ENCODE data around the gene CYREN.
"Not testable (repeated sequence)": the region's sequence is repeated elsewhere in the genome, so short reads cannot be mapped to it uniquely, and the experiment has no call there.

CYREN gene

DNA sequence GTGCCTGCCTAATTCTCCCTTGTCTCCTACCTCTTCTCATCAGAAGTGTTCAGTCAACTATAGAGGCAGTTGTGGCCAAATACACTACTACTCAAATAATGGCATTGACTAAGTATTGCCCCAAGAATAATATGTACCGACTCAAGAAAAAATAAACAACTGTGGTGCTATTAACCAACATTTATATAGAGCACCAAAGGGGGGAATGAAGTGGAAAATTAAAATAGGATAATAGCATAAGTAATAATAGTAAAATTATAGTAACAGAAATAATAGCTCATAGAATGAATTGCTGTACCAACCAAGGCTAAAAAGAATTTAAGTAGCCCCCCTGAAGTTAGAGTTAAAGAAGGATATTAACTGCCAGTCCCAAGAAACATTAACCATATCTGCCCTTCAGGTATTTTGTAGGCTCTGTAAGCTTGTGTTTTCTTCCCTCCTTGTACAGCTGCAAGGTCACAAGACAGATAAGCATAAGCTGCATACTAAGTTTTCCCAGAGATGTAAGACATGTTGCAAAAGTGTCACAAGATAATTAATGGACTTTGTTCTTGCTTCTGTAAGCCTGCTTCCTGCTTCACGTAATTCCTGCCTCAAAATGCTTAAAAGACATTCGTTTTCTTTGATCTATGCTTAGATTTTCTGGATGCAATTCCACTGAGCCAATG is 10.9 kb upstream of the CYREN start:
- TF ChIP-seq, protein P1, sequence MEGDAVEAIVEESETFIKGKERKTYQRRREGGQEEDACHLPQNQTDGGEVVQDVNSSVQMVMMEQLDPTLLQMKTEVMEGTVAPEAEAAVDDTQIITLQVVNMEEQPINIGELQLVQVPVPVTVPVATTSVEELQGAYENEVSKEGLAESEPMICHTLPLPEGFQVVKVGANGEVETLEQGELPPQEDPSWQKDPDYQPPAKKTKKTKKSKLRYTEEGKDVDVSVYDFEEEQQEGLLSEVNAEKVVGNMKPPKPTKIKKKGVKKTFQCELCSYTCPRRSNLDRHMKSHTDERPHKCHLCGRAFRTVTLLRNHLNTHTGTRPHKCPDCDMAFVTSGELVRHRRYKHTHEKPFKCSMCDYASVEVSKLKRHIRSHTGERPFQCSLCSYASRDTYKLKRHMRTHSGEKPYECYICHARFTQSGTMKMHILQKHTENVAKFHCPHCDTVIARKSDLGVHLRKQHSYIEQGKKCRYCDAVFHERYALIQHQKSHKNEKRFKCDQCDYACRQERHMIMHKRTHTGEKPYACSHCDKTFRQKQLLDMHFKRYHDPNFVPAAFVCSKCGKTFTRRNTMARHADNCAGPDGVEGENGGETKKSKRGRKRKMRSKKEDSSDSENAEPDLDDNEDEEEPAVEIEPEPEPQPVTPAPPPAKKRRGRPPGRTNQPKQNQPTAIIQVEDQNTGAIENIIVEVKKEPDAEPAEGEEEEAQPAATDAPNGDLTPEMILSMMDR (conservative IDR thresholded peaks at IDR 0.05): no peak
- H3K27ac ChIP-seq: no peak overlapping the region

DNA sequence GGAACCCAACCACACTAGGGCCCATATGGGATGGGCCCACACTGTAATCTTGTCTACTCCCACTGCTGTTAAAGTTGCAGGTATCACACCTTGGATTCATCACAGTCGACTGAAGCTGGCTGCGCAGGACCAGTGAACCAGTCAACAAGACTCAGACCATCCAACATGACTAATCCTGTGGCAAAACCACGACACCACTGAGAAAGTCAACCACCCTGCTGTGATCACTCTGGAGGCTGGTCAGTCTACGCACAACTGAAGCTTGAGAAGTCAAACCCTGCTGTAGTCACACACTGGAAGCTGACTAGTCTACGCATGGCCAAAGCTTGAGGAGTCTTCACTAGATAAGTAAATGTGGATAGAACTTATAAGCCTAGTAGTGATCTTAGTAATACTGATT is 9.6 kb upstream of the CYREN start:
- TF ChIP-seq, protein P1 (conservative IDR thresholded peaks at IDR 0.05): no peak
- no peak overlapping the region for H3K27ac ChIP-seq

DNA sequence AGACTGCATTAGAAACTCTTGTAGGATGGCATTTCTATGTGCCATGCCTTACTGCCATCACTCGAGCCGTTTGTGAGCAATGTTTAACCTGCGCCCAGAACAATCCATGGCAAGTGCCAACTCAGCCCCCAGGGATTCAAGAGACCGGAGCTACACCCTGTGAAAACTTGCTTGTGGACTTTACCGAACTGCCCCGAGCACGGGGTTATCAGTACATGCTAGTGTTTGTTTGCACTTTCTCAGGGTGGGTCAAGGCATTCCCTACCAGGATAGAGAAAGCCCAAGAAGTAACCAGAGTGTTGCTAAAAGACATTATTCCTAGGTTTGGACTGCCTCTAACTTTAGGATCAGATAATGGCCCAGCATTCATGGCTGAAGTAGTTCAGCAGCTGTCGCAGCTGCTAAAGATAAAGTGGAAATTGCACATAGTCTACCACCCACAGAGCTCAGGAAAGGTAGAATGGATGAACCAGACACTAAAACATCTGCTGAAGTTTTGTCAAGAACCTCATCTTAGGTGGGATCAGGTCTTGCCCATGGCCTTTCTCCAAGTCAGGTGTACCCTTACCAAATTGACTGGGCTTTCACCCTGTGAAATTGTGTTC is 8.9 kb upstream of the CYREN start:
- H3K27ac ChIP-seq: no peak overlapping the region
- TF ChIP-seq, protein P1 (conservative IDR thresholded peaks at IDR 0.05): no peak

DNA sequence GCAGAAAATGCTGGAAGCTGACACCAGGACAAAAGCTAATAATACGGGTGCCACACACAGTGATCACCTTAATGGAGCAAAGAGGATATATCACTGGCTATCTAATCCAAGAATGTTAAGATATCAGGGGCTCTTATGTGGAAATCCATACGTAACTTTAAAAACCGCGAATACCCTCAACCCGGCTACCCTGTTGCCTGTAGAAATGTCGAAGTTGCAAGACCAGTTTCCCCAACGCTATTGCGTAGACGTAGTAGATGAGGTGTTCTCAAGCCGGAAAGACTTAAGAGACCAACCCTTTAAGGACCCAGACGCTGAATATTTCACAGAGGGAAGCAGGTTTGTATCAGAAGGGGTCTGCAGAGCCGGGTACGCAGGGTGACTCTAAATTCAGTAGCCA is 7.9 kb upstream of the CYREN start:
- no peak overlapping the region for H3K27ac ChIP-seq

DNA sequence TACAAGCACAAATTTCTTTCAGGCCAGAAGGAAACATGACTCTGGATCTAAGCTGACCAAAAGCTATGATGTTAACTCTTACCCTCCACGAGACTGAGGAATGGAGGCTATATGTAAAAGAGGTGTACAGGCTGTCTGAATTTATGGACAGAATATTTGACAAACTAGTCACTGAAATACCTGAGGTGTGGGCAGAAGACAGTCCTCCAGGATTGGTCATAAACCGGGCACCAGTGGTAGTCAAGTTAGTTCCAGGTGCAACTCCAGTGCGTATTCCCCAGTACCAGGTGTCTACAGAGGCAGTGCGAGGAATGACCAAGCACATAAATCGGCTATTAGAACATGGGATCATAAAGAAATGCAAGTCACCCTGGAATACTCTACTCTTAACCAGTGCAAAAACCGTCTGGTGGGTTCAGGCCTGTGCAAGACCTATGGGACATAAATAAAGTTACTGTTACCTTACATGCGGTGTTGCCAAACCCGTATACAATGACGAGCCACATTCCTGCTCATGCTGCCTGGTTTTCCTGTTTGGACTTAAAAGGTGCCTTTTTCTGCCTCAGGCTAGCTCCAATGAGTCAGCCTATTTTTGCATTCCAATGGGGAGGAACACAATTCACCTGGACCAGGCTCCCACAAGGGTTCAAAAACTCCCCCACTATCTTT is 6.7 kb upstream of the CYREN start:
- TF ChIP-seq, protein P1 (conservative IDR thresholded peaks at IDR 0.05): no peak
- no peak overlapping the region for H3K27ac ChIP-seq

More for the DNA sequence above, 7.9 kb upstream of the CYREN start:
- TF ChIP-seq, protein P1 (conservative IDR thresholded peaks at IDR 0.05): no peak

DNA sequence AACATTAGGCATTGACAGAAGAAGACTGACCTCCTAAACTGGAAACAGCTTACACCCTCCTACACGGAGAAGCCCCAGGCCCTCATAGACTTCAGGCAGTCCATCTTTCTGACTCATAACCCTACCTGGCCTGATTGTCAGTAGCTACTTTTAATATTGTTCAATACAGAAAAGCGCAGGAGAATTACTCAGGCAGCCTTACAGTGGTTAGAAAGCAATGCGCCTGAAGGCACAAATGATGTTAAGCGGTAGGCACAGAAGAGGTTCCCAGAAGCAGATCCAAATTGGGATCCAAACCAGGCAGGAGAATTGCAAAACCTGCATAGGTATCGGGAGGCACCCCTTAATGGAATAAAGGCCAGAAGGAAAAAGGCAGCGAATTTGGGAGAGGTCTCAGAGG is 5.4 kb upstream of the CYREN start:
- TF ChIP-seq, protein P1 (conservative IDR thresholded peaks at IDR 0.05): no peak
- H3K27ac ChIP-seq: no peak overlapping the region

DNA sequence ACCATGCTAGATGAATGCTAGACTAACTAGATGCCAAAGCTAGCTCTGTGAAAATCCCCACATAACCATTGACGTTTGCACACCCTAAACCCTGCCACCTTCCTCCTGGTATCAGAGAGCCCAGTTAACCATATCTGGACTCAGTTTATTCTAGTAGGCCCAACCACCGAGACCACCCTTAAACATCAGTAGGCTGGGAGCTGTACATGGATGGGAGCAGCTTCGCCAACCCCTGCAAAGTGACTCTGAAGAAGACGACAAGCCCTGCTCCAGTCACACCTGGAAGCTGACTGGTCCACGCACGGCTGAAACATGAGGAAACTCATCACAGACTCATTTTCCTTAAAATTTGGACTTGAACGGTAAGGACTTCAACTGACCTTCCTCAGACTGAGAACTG is 4.4 kb upstream of the CYREN start:
- TF ChIP-seq, protein P1 (conservative IDR thresholded peaks at IDR 0.05): no peak

DNA sequence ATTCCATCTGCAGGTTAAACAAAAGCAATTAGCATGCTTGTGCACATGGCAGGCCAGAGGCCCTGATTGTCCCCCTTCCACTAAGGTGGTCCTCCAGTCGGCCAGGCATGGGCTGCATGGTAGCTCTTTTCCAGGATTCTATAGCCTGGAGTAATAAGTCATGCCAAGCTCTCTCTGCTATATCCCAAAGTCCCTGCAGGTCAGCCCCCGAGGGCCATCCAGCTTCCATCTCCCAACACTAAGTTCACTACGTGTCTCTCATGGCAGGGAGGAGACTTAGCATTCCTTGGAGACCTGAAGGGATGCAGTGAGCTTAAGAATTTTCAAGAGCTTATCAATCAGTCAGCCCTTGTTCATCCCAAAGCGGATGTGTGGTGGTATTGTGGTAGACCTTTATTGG is 3.4 kb upstream of the CYREN start:
- not testable (repeated sequence) for H3K27ac ChIP-seq

More for the DNA sequence above, 4.4 kb upstream of the CYREN start:
- no peak overlapping the region for H3K27ac ChIP-seq

DNA sequence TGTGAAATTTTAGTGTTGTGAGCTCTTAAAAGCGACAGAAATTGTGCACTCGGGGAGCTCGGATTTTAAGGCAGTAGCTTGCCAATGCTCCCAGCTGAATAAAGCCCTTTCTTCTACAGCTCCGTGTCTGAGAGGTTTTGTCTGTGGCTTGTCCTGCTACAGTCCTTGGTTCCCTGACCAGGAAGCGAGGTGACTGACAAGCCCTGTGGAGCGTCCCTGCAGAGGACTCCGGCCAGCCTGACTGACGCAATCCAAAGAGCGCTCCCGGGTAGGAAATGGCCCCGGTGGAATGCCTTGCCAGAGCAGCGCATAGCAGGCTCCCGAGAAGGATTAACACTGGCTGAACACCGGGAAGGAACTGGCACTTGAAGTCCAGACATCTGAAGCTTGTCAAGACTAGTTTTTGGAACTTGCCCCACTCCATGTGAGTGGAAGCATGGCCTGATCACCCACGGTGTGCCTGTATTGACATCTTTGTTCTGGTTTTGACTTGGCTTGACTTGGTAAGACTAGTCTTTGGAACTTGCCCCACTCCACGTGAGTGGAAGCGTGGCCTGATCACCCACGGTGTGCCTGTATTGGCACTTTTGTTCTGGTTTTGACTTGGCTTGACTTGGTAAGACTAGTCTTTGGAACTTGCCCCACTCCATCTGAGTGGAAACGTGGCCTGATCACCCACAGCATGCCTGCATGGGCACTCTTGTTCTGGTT is 1.2 kb upstream of the CYREN start:
- H3K27ac ChIP-seq: peak overlapping the region; percentile 97; the same call in 1 of the 2 replicates
